Measurements from ENCODE around the gene FAM161B. TPM values are rescaled to one million over a fixed set of nuclear protein-coding genes. Genes with fewer than 3 reads are reported as not detected.

The FAM161B gene
- total RNA-seq, 2 donors from 2014 or later = 0.97 to 1.3 TPM

GRCh38 chr14:73888460-73888725 lies 61.5 kb downstream of the FAM161B start:
- H3K27me3 Mint-ChIP-seq (ENCODE audit: insufficient read depth) = no peaks in the 10 kb centered on the region
- peak overlapping the region; percentile 85 for H3K4me3 Mint-ChIP-seq
- no peak for DNase-seq
- H3K36me3 Mint-ChIP-seq (ENCODE audit: low read depth) = peaks cover 6% of the 10 kb centered on the region
- Histone ChIP-seq H3K27ac (ENCODE audit: low read depth, low read length) (no peak overlapping the region), H3K9me3 (ENCODE audit: control insufficient read depth, low read length) (no peaks in the 10 kb centered on the region), H3K9ac (ENCODE audit: extremely low read depth, low read length, poor library complexity, severe bottlenecking) (peak overlapping the region; percentile 95), H3K4me3 (ENCODE audit: low read length) (peak overlapping the region; percentile 99), H3K4me1 (ENCODE audit: control insufficient read depth, insufficient read depth, low read length) (no peaks in the 10 kb centered on the region), H3K36me3 (ENCODE audit: control insufficient read depth, insufficient read depth, low read length) (peaks cover 16% of the 10 kb centered on the region), H3K27me3 (ENCODE audit: control insufficient read depth, insufficient read depth, low read length, poor library complexity, severe bottlenecking) (no peaks in the 10 kb centered on the region)
- no peak overlapping the region for H3K27ac Mint-ChIP-seq
- 83 to 92% methylated on average over 2 to 3 of the region's 3 CpGs for WGBS, 2 experiments (ENCODE audit: insufficient coverage in 1 of 2, insufficient read length in 1 of 2)
- no peak for TF ChIP-seq CTCF (conservative IDR thresholded peaks at IDR 0.05)
- H3K4me1 Mint-ChIP-seq = peaks cover 19% of the 10 kb centered on the region
- no peaks in the 10 kb centered on the region for H3K9me3 Mint-ChIP-seq

GRCh38 chr14:73887694-73888459 lies 62.0 kb downstream of the FAM161B start:
- WGBS, 2 experiments (ENCODE audit: insufficient coverage in 1 of 2, insufficient read length in 1 of 2) = 61 to 64% methylated on average over 7 of the region's 7 CpGs

GRCh38 chr14:73887318-73887616 lies 62.6 kb downstream of the FAM161B start:
- peaks cover 4% of the 10 kb centered on the region for H3K36me3 Mint-ChIP-seq (ENCODE audit: low read depth)
- peaks cover 19% of the 10 kb centered on the region for H3K4me1 Mint-ChIP-seq
- H3K27ac Mint-ChIP-seq = peak overlapping the region; percentile 89
- H3K4me3 Mint-ChIP-seq = peak overlapping the region; percentile 85
- Histone ChIP-seq H3K27me3 (ENCODE audit: control insufficient read depth, insufficient read depth, low read length, poor library complexity, severe bottlenecking) (no peaks in the 10 kb centered on the region), H3K9me3 (ENCODE audit: control insufficient read depth, low read length) (no peaks in the 10 kb centered on the region), H3K4me1 (ENCODE audit: control insufficient read depth, insufficient read depth, low read length) (no peaks in the 10 kb centered on the region), H3K36me3 (ENCODE audit: control insufficient read depth, insufficient read depth, low read length) (peaks cover 10% of the 10 kb centered on the region), H3K4me3 (ENCODE audit: low read length) (peak overlapping the region; percentile 99), H3K27ac (ENCODE audit: low read depth, low read length) (peak overlapping the region; percentile 93), H3K9ac (ENCODE audit: extremely low read depth, low read length, poor library complexity, severe bottlenecking) (peak overlapping the region; percentile 95)
- no peaks in the 10 kb centered on the region for H3K9me3 Mint-ChIP-seq
- no peak for TF ChIP-seq CTCF (conservative IDR thresholded peaks at IDR 0.05)
- 0 to 11% methylated on average over 2 to 7 of the region's 7 CpGs for WGBS, 2 experiments (ENCODE audit: insufficient coverage in 1 of 2, insufficient read length in 1 of 2)
- DNase-seq = no peak
- no peaks in the 10 kb centered on the region for H3K27me3 Mint-ChIP-seq (ENCODE audit: insufficient read depth)

More at GRCh38 chr14:73887694-73888459, 62.0 kb downstream of the FAM161B start:
- Mint-ChIP-seq H3K27me3 (ENCODE audit: insufficient read depth) (no peaks in the 10 kb centered on the region), H3K36me3 (ENCODE audit: low read depth) (peaks cover 6% of the 10 kb centered on the region), H3K27ac (peak overlapping the region; percentile 89), H3K9me3 (no peaks in the 10 kb centered on the region), H3K4me1 (peaks cover 19% of the 10 kb centered on the region), H3K4me3 (peak overlapping the region; percentile 85)
- Histone ChIP-seq H3K36me3 (ENCODE audit: control insufficient read depth, insufficient read depth, low read length) (peaks cover 14% of the 10 kb centered on the region), H3K9me3 (ENCODE audit: control insufficient read depth, low read length) (no peaks in the 10 kb centered on the region), H3K4me1 (ENCODE audit: control insufficient read depth, insufficient read depth, low read length) (no peaks in the 10 kb centered on the region), H3K9ac (ENCODE audit: extremely low read depth, low read length, poor library complexity, severe bottlenecking) (peak overlapping the region; percentile 95), H3K27me3 (ENCODE audit: control insufficient read depth, insufficient read depth, low read length, poor library complexity, severe bottlenecking) (no peaks in the 10 kb centered on the region), H3K4me3 (ENCODE audit: low read length) (peak overlapping the region; percentile 99), H3K27ac (ENCODE audit: low read depth, low read length) (no peak overlapping the region)
- DNase-seq = no peak
- no peak for TF ChIP-seq CTCF (conservative IDR thresholded peaks at IDR 0.05)

Measured in endodermal cell (in vitro differentiated cells).